GM19324 (cell line): Measurements from ENCODE around the gene NTPCR.
"Not testable (repeated sequence)": the region's sequence is repeated elsewhere in the genome, so short reads cannot be mapped to it uniquely, and the experiment has no call there.

Experiments
- ATAC-seq: cut with Tn5 transposase; IDR thresholded peaks from one replicate; pipeline ENCODE4 v1.9.1; 2021; ENCODE audit warnings: mild to moderate bottlenecking, moderate library complexity; ENCODE audit not compliant: unreplicated experiment, low FRiP score

The NTPCR gene

DNA sequence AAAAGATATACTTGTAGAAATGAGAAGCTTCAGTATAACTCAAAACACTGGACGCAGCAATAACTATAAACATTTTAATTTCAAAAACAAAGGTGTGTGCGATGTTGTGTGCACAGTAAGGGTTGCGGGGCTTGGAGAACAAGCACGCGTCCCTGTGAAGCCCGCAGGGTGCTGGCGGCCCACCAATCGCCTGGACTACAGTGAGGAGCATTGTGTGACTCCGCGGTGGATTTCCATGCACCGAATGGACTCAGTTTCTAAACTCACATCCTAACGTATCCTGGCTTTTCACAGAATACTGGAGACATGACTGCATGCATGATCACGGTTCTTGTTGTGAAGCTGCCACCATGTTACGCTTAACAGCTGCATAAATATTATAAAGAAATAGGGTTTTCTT, 33.0 kb downstream of the NTPCR start:
- no peak for ATAC-seq

DNA sequence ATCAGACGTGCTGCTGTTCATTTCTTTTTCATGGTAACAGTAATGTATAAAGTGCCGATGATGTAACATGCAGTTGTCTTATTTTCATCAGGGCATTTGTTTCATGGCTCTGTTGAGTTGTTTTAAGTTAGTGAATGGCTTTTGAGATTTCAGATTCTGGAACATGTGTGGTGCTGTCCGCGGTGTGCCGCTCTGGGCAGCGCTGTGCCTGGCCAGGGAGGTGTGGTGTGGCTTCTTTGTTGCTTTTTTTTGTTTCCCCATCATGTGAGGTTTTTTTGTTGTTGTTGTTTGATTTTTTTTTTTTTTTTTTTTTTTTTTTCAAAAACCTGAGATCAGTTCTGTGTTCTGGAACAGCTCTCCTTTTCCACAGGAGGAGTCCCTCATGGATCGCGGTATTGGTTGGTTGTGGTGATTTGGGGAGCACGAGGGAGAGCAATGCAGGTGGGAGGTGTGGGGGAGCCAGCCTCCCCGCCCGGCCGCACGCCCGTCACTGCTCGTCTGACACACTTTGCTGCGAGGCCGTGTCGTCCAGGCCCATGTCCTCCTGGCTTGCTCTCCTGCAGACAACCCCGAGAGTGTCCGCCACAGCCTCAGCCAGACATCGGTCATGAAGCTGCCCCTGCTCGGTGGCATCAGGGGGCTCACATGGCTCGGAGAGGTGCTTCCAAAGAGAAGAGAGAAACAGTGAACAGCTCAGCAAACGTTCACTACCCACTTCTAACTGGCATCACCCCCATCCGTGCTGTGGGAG, 33.6 kb downstream of the NTPCR start:
- no peak for ATAC-seq

DNA sequence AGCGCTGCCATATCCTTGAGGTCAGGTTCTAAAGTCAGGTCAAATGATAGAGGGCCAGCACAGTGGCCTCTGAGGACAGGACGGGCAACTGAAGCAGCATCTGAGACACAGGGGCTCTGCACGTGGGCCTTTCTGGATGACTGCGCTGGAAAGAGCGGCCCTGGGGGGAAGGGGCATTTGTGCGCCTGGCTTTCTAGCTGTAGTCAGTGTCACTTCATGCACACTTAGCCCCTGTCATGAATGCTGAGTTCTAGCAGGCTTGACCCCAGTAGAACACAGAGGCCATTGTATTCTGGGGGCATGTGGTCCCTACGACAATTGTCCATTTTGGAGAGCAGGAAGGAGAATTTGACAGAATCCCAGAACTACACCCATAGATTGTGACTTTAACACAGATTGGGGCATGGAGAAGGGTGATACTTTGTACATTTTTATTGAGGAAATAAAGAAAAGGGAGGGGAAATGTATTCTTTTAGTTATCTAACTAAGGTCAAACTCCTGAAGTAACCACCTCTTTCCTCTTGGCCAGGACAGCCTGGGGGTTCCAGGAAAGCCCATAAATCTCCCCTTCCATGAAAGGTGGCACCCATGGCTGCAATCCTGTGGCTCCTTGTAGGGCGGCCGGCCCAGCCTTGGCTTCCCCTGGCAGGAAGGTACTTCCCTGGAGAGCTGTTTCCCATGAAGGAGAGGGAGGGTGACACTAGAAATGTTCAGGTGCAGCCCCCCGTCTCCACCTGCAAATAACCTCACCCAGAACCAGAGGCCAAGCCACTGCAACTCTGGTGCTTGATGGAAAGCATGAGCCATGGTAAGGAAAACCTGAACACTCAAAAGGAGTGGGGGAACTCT, 34.4 kb downstream of the NTPCR start:
- ATAC-seq = no peak

DNA sequence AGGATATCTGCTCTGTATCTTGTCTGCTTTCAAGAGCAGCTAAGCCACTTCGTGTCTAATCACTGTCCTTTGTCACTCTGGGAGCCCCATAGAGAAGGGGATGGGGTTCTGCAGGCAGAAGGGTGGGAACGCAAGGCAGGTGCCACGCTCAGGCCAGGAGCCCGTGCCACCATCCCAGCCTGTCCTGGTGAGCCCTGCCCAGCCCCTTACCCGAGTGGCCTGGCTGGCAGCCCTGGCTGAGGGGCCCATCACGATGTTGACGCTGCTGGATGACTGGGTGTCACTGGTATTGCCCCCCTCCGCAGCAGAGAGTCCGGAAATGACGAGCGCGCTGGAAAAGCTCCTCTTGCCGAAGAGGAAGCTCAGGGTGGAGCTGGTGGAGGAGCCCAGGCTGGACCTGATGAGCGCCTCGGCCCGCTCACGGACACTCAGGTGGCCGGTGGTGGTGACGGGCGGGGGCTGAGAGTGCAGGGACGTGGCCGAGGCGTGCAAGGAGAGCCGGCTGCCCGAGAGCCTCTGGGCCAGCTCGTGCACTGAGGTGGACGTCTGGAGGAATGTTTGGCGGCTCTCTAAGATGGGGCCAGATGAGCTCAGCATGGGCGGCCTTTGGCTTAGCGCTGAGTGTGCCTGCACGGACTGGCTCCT, 35.6 kb downstream of the NTPCR start:
- no peak for ATAC-seq

DNA sequence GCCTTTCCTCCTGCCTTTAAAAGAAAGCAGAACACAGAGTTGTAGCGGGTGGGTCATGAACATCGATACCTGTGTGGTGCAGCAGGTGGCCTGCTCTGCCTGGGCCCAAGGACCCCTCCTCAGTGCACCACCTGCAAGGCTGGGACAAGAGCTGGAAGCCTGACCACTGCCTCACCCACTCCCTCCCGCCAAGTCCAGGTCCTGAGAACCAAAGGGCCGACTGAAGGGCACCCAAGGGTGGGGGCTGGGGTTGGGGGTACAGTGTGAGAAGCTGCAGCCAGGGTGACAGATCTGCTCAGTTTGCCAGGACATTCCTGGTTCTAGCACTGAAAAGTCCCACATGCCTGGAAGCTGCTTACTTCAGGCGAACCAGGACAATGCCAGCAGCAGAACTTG, 36.1 kb downstream of the NTPCR start:
- ATAC-seq = no peak

DNA sequence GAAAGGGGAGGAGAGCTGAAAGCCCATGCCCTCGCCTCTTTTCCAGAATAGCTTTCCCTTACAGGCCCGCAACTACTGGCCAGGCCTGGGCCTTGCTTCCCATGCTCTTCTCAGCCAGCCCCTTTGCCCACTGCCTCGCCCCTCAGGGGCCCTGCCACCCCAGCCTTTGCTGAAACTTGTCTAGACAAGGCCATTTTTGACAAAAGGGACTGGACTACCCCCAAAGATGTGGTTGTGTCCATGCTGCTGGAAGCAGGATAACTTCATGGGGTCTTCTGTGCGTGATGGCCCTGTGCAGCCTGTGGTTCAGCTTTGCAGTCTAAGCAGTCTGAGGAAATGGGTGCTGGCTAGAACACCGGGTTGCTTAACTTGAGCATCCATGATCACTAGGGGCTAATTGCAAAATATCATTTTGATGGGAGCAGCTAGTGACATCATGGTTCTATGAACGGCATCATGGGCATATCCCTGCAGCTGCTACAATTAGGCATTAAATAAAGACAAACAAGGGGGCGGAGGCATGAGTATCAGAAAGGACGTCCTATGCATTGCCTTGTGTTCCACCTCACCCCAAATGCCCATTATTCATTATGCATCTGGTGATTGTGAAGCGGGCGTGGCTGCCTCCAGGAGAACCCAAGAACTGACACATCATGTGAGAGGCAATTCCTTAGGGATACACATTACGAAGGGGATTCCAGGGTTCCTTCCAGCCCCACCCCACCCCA, 36.8 kb downstream of the NTPCR start:
- ATAC-seq = no peak

DNA sequence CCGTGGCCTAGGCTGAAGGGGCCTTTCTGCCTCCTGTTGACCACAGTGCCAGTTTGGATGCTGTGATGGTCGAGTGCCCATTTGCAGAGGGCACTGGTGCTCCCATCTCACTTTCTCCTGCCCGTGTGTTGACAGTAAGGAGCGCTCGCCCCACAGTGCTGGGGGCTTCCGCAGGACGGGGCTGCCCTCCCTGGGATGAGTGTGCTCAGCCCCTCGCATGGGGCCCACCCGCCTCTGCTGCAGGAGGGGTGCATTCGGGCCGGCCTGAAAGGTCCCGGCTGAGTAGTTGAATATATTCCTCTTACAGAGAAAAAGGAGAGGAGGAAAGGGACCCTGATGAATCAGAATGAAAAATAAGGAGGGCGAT, 37.3 kb downstream of the NTPCR start:
- ATAC-seq = no peak

DNA sequence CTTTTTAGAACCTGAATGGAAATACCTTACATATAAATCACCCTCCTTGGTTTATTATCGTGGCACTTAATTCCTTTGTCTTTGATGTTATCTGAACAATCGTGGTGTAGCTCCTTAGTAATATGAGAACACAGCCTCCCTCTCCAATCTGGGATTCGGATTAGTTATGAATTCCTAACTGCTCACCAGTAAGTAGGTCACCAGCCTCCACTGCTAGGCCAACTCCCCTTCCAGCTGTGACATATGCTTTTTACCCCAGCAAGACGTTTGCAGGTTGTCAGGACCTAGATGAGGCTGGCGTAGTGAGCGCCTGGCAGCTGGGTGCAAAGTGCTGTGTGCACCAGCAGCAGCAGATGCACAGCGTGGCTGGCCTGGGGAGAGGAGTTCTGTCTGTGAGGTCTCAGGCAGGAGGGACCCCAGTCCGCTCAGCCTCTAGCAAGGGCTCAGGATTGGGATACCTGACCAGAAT, 38.2 kb downstream of the NTPCR start:
- ATAC-seq = no peak

DNA sequence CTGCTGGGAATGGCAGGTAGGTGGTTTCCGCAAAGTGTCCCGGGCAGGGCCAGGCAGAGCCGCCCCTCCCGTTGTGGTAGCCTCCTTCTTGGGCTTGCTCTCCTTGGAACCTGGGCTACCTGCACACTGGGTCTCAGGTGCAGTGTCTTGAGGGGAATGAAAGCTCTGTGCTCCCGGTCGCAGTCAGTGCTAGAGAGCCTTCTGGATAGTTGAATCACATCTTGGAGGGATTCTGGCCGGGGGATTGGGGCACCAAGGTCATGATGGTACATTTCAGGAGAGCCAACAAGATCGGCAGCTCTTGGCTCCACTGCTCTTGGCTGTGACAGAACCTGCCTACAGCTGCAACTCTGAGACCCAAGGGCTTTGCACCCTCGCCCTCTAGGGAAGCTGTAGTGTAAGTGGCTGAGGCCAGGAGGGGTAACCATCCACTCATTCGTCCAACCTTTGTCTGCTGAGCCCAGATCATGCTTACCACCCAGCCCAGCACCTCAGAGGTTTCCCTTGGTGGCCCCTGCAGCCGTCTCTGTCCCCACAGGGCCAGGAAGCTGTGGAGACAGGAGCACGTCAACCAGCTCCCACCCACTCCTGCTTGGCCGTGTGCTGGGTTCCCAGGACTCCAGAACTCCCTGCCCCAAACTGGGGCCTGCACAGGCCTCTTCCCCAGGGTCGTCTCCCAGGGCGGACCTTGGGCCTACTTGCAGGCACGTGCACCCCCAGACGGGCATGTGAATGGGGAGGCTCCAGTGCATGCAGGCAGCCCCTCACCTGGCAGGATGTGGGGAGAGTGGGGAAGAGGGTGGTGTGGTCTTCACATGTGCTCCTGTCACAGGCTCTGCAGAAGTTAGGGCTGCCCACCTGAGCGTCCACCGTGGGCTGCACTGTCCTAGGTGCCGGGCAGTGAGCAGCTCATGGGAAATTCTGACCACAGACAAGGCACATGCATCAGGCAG, 40.0 kb downstream of the NTPCR start:
- ATAC-seq = no peak

DNA sequence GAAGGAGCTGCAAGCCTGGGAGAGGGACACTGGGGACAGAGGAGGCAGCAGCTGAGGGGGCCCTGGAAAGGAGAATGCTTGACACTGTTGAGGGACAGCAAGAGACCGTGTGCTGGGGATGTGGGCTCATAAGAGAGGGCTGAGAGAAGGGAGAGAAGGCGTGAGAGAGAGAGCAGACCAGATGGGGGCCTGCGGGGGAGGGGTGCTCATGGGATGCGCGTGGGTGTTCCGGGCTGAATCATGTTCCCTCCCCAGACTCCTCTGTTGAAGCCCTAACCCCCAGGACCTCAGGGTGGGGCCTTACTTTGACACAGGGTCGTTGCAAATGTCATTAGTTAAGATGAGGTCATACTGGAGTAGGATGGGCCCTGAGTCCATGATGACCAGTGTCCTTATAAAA, 40.8 kb downstream of the NTPCR start:
- ATAC-seq = no peak

DNA sequence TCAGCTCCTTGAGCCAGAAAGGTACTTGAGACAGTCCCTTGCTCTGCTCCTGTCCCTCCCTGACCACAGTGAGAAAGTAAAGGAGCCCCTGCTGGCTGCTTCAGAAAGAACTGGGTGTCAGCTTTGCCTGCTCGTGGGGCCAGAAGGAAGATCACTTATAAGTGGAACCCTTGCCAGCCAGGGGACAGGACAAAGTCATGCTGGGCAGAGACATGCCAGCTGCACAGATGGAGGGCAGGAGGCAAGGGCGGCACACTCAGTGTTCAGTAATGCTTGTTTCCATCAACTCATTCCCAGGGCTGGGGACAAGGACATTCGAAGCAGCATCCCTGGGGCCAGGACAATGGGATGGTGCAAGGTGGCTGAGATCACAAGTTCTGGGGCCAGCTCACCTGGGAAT, 41.8 kb downstream of the NTPCR start:
- no peak for ATAC-seq

DNA sequence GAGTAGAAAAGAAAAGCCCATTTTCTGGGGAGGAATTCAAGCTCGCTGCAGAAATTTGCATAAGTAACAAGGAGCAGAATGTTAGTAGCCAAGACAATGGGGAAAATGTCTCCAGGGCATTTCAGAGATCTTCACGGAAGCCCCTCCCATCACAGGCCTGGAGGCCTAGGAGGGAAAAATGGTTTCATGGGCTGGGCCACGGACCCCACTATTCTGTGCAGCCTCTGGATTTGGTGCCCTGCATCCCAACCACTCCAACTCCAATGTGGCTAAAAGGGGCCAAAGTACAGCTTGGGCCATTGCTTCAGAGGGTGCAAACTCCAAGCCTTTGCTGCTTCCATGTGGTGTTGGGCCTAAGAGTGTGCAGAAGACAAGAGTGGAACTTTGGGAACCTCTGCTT, 43.1 kb downstream of the NTPCR start:
- ATAC-seq = no peak

DNA sequence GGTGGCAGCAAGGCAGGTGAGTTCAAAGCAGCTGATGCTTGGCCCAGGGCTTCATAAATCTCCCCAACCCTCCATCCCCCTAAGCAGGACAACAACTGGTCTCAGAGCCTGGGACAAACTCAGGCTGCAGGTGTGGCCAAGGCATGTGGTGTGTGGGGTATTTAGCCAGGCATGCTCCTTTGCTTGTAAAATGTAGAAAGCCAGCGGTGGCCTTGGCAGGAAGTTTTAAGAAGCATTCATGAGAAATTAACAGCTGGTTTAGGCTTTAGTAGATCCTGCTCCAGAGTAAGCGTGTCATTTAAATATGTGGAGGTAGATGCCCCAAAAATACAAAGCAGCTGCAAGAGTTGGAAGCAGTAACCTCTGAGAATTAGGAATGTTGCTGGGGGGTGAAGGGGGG, 44.8 kb downstream of the NTPCR start:
- no peak for ATAC-seq

DNA sequence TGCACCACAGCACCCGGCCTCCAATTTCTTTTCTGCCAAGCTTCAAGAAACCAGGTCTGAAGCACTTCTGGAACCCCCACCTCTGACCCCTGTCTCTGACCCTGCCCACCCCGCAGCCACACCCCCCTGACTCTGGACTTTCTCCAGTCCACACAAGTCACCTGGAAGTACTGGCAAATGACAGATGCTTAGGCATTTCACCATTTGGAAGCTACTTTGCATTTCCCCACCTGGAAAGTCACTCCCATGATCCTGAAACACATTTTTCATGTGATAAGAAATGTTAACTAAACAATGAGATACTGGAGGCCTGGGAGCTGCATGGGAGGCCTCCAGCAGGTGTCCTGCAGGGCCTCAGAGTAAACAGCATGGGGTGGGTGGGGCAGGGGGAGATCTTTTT, 45.7 kb downstream of the NTPCR start:
- no peak for ATAC-seq

DNA sequence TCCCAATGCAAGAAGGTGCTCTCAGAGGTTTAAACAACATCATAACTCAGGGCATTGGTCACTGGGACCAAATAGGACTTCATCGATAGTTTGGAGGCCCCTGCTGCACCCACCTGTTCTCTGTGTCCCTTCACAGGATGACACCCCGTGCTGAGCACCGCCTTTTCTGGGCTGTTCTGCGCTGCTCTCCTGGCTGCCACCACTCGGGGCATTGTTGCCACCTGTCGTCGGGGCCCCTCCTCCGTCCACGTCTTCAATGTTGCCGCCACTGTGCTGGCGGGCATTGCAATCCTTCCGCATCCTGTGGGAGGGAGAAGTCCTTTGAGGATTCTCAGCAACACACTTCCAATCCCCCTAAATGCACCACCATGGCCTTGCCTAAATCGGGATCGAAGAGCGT, 47.7 kb downstream of the NTPCR start:
- no peak for ATAC-seq

DNA sequence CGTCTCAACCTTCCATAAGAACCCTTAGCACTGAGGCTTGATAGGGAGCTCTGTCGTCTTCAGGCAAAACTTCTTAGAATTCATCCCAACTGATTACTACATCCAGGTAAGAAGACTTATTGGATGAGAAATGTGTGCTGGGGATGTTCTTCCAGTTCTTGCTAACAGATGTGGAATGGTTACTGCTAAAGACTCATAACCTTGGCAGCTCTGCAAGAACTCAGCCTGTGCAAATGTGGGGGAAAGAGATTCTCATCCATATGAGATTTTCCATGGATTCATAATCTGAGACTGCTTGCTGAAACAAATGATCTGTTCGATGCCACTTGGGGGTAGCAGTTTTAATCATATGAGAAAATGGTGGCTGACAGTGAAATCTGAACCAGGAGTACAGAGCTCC, 48.2 kb downstream of the NTPCR start:
- ATAC-seq = no peak

DNA sequence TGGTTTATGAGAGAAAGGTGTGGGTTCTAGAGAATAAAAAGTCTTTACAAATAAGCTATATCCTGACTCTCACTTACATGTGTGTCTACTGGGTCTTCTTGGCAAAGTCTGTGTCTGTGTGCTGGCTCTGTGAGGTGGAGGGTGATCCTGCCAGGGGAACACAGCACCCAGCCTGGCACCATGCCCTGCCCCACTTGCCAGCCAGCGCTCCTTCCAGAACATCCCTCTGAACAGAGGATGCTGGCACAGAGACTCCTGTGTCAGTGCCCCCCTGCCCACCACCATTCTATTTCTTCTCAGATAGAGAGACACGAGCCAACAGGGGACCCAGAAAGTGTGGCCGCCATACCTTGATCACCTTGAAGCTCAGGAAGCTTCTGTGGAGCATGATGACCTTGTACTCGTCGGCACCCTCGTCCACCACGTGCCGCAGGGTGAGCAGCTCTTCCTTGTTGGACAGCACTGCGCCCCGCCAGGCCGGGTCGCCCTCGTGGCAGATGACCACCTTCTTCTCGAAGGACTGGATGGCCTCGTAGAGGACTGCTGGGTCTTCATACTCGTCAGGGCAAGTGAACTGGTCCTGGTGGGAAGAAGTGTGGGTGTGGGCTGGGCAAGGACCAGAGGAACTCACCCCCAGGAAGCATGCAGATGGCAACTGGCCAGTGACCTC, 49.7 kb downstream of the NTPCR start:
- no peak for ATAC-seq

DNA sequence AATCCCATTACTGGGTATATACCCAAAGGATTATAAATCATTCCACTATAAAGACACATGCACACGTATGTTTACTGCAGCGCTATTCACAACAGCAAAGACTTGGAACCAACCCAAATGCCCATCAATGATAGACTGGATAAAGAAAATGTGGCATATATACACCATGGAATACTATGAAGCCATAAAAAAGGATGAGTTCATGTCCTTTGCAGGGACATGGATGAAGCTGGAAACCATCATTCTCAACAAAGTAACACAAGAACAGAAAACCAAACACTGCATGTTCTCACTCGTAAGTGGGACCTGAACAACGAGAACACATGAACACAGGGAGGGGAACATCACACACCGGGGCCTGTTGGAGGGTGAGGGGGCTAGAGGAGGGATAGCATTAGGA, 53.2 kb downstream of the NTPCR start:
- not testable (repeated sequence) for ATAC-seq

DNA sequence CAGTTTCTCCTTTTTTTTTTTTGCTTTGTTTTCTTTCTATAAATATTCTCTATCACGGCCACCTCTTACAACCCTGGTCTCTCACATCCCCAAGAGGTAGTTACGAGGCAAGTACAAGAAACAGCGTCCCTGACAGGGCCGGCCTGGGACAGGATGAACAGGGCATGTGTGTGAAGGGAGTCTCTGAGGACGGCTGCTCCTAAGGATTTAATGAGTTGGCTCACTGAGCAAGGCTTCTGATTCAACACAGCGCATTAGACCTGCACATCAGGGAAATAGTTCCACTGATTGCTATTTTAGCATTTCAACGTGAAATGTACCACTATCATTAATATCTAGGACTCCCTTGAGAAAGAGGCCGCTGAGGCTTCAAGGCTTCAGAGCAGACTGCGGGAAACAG, 54.0 kb downstream of the NTPCR start:
- no peak for ATAC-seq
